Activated T-cell treated with anti-CD3 and anti-CD28 coated beads, Interleukin-2, amount 50 U/mL, for 4 hours (primary cell): ENCODE data around the gene LHPP. TPM values are rescaled to one million over a fixed set of nuclear protein-coding genes. Genes with fewer than 3 reads are reported as not detected.

Experiments used
- ATAC-seq, 2 donors: fragments of 200-7000 bp; cut with Tn5 transposase; one replicate each; pipeline ENCODE4 v1.10.0; 2021
- DNase-seq: peaks from one replicate; pipeline ENCODE4 v3.0.0-alpha.2; 2020
- H3K27me3 Mint-ChIP-seq: one replicate; pipeline ENCODE4 v1.8.0; 2021; ENCODE audit warnings: low read depth, mixed read lengths
- H3K36me3 Mint-ChIP-seq: one replicate; pipeline ENCODE4 v1.8.0; 2022; ENCODE audit warnings: mixed read lengths; ENCODE audit not compliant: insufficient read depth
- H3K4me1 Mint-ChIP-seq: one replicate; pipeline ENCODE4 v1.8.0; 2021; ENCODE audit warnings: low read depth, mixed read lengths
- H3K4me3 Mint-ChIP-seq: one replicate; pipeline ENCODE4 v1.8.0; 2021; ENCODE audit warnings: mild to moderate bottlenecking, moderate library complexity, mixed read lengths
- H3K9me3 Mint-ChIP-seq: one replicate; pipeline ENCODE4 v1.8.0; 2021; ENCODE audit warnings: mixed read lengths
- total RNA-seq, 3 donors: library from RNA; stranded (reverse); gene quantifications; one replicate each; pipeline ENCODE4 v1.2.1, GENCODE V29; 2021

The LHPP gene
- total RNA-seq, 3 donors from 2014 or later: 2.5 to 3.3 (median 3.2) TPM

DNA sequence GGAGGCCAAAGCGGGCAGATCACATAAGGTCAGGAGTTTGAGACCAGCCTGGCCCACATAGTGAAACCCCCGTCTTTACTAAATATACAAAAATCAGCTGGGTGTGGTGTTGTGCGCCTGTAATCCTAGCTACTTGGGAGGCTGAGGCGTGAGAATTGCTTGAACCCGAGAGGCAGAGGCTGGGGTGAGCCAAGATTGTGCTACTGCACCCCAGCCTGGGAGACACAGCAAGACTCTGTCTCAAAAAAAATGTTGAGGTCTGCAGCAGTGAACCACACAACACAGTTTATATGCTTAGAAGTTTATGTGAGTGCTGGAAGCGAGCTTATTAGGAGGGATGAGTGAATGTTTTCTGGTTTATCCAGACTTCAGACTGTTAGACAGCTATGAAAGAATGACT is 10.4 kb downstream of the LHPP start:
- no peaks in the 10 kb centered on the region for H3K4me1 Mint-ChIP-seq
- ATAC-seq (no peak), DNase-seq (no peak)
- H3K4me3 Mint-ChIP-seq: no peak overlapping the region
- no peaks in the 10 kb centered on the region for H3K27me3 Mint-ChIP-seq
- H3K36me3 Mint-ChIP-seq: no peaks in the 10 kb centered on the region
- H3K9me3 Mint-ChIP-seq: no peaks in the 10 kb centered on the region

GRCh38 chr10:124473070-124473469 is 11.4 kb downstream of the LHPP start:
- Mint-ChIP-seq H3K4me3 (no peak overlapping the region), H3K27me3 (no peaks in the 10 kb centered on the region), H3K4me1 (no peaks in the 10 kb centered on the region), H3K9me3 (no peaks in the 10 kb centered on the region), H3K36me3 (no peaks in the 10 kb centered on the region)
- no peak for DNase-seq
- no peak for ATAC-seq

- Mint-ChIP-seq H3K27me3 (no peaks in the 10 kb centered on the region), H3K9me3 (no peaks in the 10 kb centered on the region)
Observed at GRCh38 chr10:124474514-124475070, 13.0 kb downstream of the LHPP start.

DNA sequence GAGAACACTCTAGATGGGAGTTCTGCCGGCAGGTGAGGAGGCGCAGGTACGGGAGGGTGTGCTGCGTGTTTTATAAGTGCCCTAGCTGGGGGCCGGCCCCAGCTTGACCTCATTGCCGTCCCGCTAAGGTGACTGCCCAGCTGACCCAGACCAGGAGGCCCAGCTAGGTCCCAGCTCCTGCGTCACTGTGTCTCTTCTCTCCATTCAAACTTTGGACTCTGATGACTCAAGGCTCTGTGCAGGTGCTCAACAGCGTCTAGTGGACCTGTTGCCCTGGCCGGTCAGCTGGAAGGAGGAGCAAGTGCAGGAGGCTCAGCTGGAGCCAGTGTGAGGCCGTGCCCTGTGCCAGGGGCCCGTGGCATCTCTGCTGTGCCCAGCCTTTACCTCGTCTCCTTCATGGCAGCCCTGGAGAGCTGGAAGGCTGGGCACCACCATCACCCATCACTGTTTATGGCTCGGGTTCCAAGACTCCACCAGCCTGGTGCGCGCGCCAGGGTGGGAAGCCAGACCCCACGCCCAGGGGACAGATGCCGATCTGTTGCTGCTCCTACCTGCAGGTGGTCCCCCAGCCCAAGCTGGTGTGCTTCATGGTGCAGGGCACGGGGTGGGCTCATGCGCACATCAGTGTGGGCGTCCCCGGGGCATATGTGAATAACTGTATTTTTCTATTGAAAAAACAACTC is 14.6 kb downstream of the LHPP start:
- Mint-ChIP-seq H3K27me3 (no peaks in the 10 kb centered on the region), H3K4me1 (no peaks in the 10 kb centered on the region), H3K4me3 (no peak overlapping the region), H3K9me3 (no peaks in the 10 kb centered on the region), H3K36me3 (no peaks in the 10 kb centered on the region)
- DNase-seq (no peak), ATAC-seq (no peak)

More at GRCh38 chr10:124474514-124475070, 13.0 kb downstream of the LHPP start:
- ATAC-seq: no peak
- no peak overlapping the region for H3K4me3 Mint-ChIP-seq
- DNase-seq: no peak
- H3K36me3 Mint-ChIP-seq: no peaks in the 10 kb centered on the region
- no peaks in the 10 kb centered on the region for H3K4me1 Mint-ChIP-seq

DNA sequence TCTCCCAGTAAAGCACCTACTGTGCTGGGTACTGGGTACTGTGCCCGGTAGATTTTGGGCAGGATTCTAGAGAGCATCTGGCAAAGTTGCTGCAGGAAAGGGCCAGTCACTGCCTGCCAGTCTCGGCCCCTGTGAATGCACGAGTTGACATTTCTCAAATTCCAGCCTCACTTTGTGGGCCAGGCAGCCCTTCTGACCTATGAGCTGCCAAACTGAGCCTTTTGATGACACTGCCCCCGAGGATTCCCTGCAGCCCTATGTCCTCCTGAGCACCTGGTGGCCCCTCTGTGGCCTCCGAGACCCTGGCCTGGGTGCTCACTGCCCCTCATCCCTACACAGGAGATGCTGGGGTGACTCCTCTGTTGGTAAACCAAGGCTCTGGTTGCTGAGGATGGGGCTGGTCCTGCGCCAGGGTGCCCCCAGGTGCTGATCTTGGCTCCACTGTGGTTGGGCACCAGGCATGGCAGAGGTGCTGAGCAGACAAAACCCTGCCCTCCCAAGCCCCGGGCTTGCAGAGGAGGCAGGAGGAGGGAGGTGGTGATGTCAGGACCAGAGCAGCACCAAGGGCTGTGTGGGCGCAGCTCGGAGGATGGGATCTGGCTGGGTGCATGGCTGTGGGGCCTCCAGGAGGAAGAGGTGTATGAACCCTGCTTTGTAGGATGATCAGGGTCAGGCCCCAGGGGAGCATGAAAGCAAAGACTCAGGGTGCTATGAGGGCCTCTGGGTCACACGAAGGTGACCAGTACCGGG is 16.2 kb downstream of the LHPP start:
- Mint-ChIP-seq H3K9me3 (no peaks in the 10 kb centered on the region), H3K4me3 (no peak overlapping the region), H3K4me1 (no peaks in the 10 kb centered on the region), H3K36me3 (no peaks in the 10 kb centered on the region), H3K27me3 (no peaks in the 10 kb centered on the region)
- ATAC-seq: no peak
- no peak for DNase-seq

GRCh38 chr10:124478515-124478914 is 16.9 kb downstream of the LHPP start:
- H3K4me3 Mint-ChIP-seq: no peak overlapping the region
- H3K4me1 Mint-ChIP-seq: no peaks in the 10 kb centered on the region
- ATAC-seq: no peak

GRCh38 chr10:124480860-124481259 is 19.2 kb downstream of the LHPP start:
- no peaks in the 10 kb centered on the region for H3K27me3 Mint-ChIP-seq
- ATAC-seq (no peak), DNase-seq (no peak)
- no peaks in the 10 kb centered on the region for H3K4me1 Mint-ChIP-seq
- peaks cover 5% of the 10 kb centered on the region for H3K36me3 Mint-ChIP-seq
- H3K4me3 Mint-ChIP-seq: no peak overlapping the region
- H3K9me3 Mint-ChIP-seq: no peaks in the 10 kb centered on the region

More at GRCh38 chr10:124478515-124478914, 16.9 kb downstream of the LHPP start:
- Mint-ChIP-seq H3K27me3 (no peaks in the 10 kb centered on the region), H3K36me3 (no peaks in the 10 kb centered on the region), H3K9me3 (no peaks in the 10 kb centered on the region)
- DNase-seq: no peak

- ATAC-seq: no peak
Observed at GRCh38 chr10:124481717-124482116, 20.1 kb downstream of the LHPP start.

DNA sequence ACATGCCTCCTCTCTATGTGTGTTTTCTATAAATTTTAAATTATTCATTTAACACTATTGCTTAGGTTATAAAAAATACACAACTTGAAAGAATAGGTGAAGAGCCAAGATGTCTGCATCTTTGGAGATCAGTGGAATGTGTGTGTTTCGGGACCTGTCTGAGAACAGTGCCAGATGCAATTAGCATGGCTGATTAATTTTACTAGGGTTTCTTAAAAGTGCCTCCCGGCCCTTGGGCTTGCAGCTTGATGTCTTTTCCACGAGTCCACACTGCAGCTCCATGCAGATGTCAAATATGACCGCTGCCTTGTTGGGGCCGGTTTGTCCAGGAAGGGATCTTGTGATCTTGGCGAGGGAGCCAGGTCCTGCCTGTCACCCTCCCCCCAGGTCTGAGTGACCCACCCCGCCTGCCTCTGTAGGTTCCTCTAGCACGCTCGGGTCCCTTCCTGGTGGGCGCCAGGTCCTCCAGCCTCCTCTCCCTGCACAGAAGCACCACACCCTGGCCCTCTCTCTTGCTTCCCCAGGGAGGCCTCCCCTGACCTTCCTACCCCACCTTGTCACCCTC is 20.7 kb downstream of the LHPP start:
- Mint-ChIP-seq H3K4me1 (no peaks in the 10 kb centered on the region), H3K9me3 (peaks cover 6% of the 10 kb centered on the region), H3K27me3 (no peaks in the 10 kb centered on the region), H3K4me3 (no peak overlapping the region), H3K36me3 (peaks cover 13% of the 10 kb centered on the region)
- ATAC-seq: no peak
- DNase-seq: no peak

More at GRCh38 chr10:124481717-124482116, 20.1 kb downstream of the LHPP start:
- Mint-ChIP-seq H3K9me3 (peaks cover 6% of the 10 kb centered on the region), H3K36me3 (peaks cover 11% of the 10 kb centered on the region), H3K27me3 (no peaks in the 10 kb centered on the region), H3K4me3 (no peak overlapping the region), H3K4me1 (no peaks in the 10 kb centered on the region)
- DNase-seq: no peak

- Mint-ChIP-seq H3K9me3 (peaks cover 6% of the 10 kb centered on the region), H3K36me3 (peaks cover 13% of the 10 kb centered on the region), H3K4me1 (no peaks in the 10 kb centered on the region), H3K4me3 (no peak overlapping the region), H3K27me3 (no peaks in the 10 kb centered on the region)
- DNase-seq (no peak), ATAC-seq (no peak)
Observed at GRCh38 chr10:124482876-124483275, 21.3 kb downstream of the LHPP start.

DNA sequence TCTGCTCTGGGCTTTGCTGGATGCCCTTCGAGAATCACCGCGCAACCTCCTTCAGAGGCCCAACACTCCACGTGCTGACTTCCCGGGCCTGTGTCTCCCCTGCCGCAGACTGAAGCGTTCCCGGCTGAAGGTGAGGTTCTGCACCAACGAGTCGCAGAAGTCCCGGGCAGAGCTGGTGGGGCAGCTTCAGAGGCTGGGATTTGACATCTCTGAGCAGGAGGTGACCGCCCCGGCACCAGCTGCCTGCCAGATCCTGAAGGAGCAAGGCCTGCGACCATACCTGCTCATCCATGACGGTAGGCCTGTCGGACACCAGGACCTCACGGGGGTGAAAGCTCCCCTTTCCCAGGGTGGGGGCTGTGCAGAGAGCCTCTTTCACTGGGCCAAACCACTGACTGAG is 22.4 kb downstream of the LHPP start:
- DNase-seq (no peak), ATAC-seq (no peak)
- Mint-ChIP-seq H3K4me1 (no peaks in the 10 kb centered on the region), H3K36me3 (peaks cover 19% of the 10 kb centered on the region), H3K27me3 (no peaks in the 10 kb centered on the region), H3K9me3 (peaks cover 6% of the 10 kb centered on the region), H3K4me3 (no peak overlapping the region)

DNA sequence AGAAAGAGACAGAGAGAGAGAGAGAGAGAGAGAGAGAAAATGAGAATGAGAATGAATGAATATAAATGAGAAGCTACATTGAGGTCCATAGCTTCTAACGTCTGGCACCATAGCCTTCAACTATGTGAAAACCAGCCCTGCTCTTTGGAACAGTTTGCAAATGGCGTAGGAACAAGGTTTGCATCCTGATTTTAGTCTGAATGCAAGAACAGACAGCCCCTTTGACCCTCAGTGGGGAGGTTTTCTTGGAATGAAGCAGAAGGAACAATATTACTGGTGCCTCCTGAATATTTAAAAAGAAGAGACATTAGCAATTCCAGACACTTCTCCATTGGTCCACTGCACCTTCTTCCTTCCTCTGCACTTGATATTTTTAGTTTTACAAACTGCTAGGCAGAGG is 23.0 kb downstream of the LHPP start:
- Mint-ChIP-seq H3K27me3 (no peaks in the 10 kb centered on the region), H3K36me3 (peaks cover 19% of the 10 kb centered on the region), H3K4me1 (no peaks in the 10 kb centered on the region), H3K4me3 (no peak overlapping the region), H3K9me3 (peaks cover 6% of the 10 kb centered on the region)
- no peak for ATAC-seq
- DNase-seq: no peak

DNA sequence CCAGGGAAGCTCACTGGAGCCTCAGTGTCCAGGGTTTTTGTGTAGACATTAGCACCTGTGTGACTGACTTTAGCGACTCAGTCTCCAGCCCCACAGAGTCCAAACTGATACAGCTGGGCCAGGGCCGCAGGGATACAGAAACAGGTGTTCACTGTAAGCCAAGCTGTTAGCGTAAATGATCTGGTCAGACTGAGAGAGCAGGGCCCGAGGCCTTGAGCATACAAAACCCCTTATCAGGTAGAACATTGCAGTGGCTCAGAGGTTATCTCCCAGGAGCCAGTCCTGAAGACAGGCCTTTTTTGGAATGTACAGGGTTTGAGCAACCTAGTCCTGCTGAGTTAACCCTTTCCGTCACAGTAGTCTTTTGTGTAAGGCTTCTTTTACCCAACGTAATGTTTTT is 25.0 kb downstream of the LHPP start:
- Mint-ChIP-seq H3K9me3 (peaks cover 6% of the 10 kb centered on the region), H3K4me1 (no peaks in the 10 kb centered on the region), H3K36me3 (peaks cover 22% of the 10 kb centered on the region), H3K4me3 (no peak overlapping the region), H3K27me3 (no peaks in the 10 kb centered on the region)
- ATAC-seq: no peak
- no peak for DNase-seq

GRCh38 chr10:124491105-124491504 is 29.5 kb downstream of the LHPP start:
- Mint-ChIP-seq H3K4me3 (no peak overlapping the region), H3K36me3 (peaks cover 22% of the 10 kb centered on the region), H3K27me3 (no peaks in the 10 kb centered on the region), H3K4me1 (peaks cover 12% of the 10 kb centered on the region), H3K9me3 (peaks cover 6% of the 10 kb centered on the region)
- DNase-seq (no peak), ATAC-seq (no peak)
